HEK293 (cell line): Measurements from ENCODE around the gene CLTC.

Source experiments
- CTCF ChIA-PET: fragments of 350-600 bp; formaldehyde crosslinking; extraction: SDS; loops from one replicate; lab custom pipeline; 2021; ENCODE audit warnings: antibody characterized with exemption; lab: Yijun Ruan, JAX
- POLR2A ChIA-PET: fragments of 300-600 bp; formaldehyde crosslinking; extraction: SDS; loops from one replicate; lab custom pipeline; 2020; ENCODE audit warnings: antibody characterized with exemption, inconsistent platforms; lab: Yijun Ruan, JAX
- H3K27ac ChIP-seq: fragments of 200-500 bp; sonication (Bioruptor generic); 2 replicates; pipeline ENCODE4 v1.5.1; 2014; ENCODE audit warnings: low read depth, low read length, control low read depth, inconsistent platforms; ENCODE audit errors: extremely low read depth
- H3K36me3 ChIP-seq, 2 experiments: fragments of 200-500 bp in 1 of 2; sonication (Bioruptor generic) in 1 of 2; 1 replicate in 1 of 2; 2 replicates in 1 of 2; pipeline ENCODE4 v1.5.1; 2014 to 2017; ENCODE audit warnings: inconsistent platforms in 2 of 2, low read length in 2 of 2; ENCODE audit not compliant: control insufficient read depth in 2 of 2, insufficient read depth in 1 of 2
- H3K4me1 ChIP-seq: fragments of 200-500 bp; sonication (Bioruptor generic); 2 replicates; pipeline ENCODE4 v1.5.1; 2014; ENCODE audit warnings: mild to moderate bottlenecking, low read length, inconsistent platforms; ENCODE audit not compliant: control insufficient read depth, insufficient read depth
- H3K4me3 ChIP-seq: 2 replicates; pipeline ENCODE4 v1.5.1; 2011; ENCODE audit warnings: low read depth, mild to moderate bottlenecking, control low read depth, low read length, moderate library complexity
- H3K9me3 ChIP-seq: fragments of 200-500 bp; sonication (Bioruptor generic); 2 replicates; pipeline ENCODE4 v1.5.1; 2014; ENCODE audit warnings: low read depth, low read length, inconsistent platforms; ENCODE audit not compliant: control insufficient read depth, insufficient read depth
- HOXD13 ChIP-seq: sonication (generic); formaldehyde crosslinking; IDR thresholded peaks from 2 replicates; pipeline ENCODE4 v1.8.0; 2022; ENCODE audit warnings: missing genetic modification reagents, borderline replicate concordance
- MEIS1 ChIP-seq: sonication (generic); formaldehyde crosslinking; IDR thresholded peaks from 2 replicates; pipeline ENCODE4 v1.8.1; 2022; ENCODE audit warnings: missing genetic modification reagents, mild to moderate bottlenecking, borderline replicate concordance
- REPIN1 ChIP-seq: fragments of 450-650 bp; formaldehyde crosslinking; IDR thresholded peaks from 2 replicates; pipeline ENCODE4 v1.5.1; 2017; ENCODE audit warnings: missing biosample characterization, missing genetic modification characterization, low read depth
- SCRT1 ChIP-seq: fragments of 450-650 bp; formaldehyde crosslinking; IDR thresholded peaks from 2 replicates; pipeline ENCODE4 v1.5.1; 2016; ENCODE audit warnings: missing biosample characterization, missing genetic modification characterization, borderline replicate concordance
- SP2 ChIP-seq: fragments of 450-650 bp; formaldehyde crosslinking; IDR thresholded peaks from 2 replicates; pipeline ENCODE4 v1.5.1; 2016; ENCODE audit warnings: missing biosample characterization, missing genetic modification characterization
- ZBTB20 ChIP-seq: fragments of 450-650 bp; formaldehyde crosslinking; IDR thresholded peaks from 2 replicates; pipeline ENCODE4 v1.5.1; 2016; ENCODE audit warnings: missing biosample characterization, missing genetic modification characterization
- ZBTB8A ChIP-seq: fragments of 450-650 bp; formaldehyde crosslinking; IDR thresholded peaks from 2 replicates; pipeline ENCODE4 v1.5.1; 2016; ENCODE audit warnings: missing biosample characterization, missing genetic modification characterization
- ZNF112 ChIP-seq: fragments of 450-650 bp; formaldehyde crosslinking; IDR thresholded peaks from 2 replicates; pipeline ENCODE4 v1.5.0; 2017; ENCODE audit warnings: missing biosample characterization, missing genetic modification characterization
- ZNF211 ChIP-seq: fragments of 450-650 bp; formaldehyde crosslinking; IDR thresholded peaks from 2 replicates; pipeline ENCODE4 v1.5.1; 2016; ENCODE audit warnings: low read depth, missing biosample characterization, missing genetic modification characterization
- ZNF302 ChIP-seq: fragments of 450-650 bp; formaldehyde crosslinking; IDR thresholded peaks from 2 replicates; pipeline ENCODE4 v1.5.1; 2016; ENCODE audit warnings: missing biosample characterization, missing genetic modification characterization, low read depth
- ZNF391 ChIP-seq: fragments of 450-650 bp; formaldehyde crosslinking; IDR thresholded peaks from 2 replicates; pipeline ENCODE4 v1.5.1; 2016; ENCODE audit warnings: low read depth, missing biosample characterization, missing genetic modification characterization, borderline replicate concordance
- ZNF585B ChIP-seq: fragments of 450-650 bp; formaldehyde crosslinking; IDR thresholded peaks from 2 replicates; pipeline ENCODE4 v1.5.1; 2016; ENCODE audit warnings: missing biosample characterization, missing genetic modification characterization
- ZNF610 ChIP-seq: fragments of 450-650 bp; formaldehyde crosslinking; IDR thresholded peaks from 2 replicates; pipeline ENCODE4 v1.5.1; 2016; ENCODE audit warnings: missing biosample characterization, missing genetic modification characterization, borderline replicate concordance
- ZNF654 ChIP-seq: fragments of 450-650 bp; formaldehyde crosslinking; IDR thresholded peaks from 2 replicates; pipeline ENCODE4 v1.5.1; 2016; ENCODE audit warnings: low read depth, missing biosample characterization, missing genetic modification characterization
- ZNF76 ChIP-seq: fragments of 450-650 bp; formaldehyde crosslinking; IDR thresholded peaks from 2 replicates; pipeline ENCODE4; 2016; ENCODE audit warnings: low read depth, missing biosample characterization, missing genetic modification characterization, borderline replicate concordance
- ZNF830 ChIP-seq: fragments of 450-650 bp; IDR thresholded peaks from 2 replicates; pipeline ENCODE4 v1.5.0; 2018; ENCODE audit warnings: missing biosample characterization, missing genetic modification characterization, low read depth, mild to moderate bottlenecking, moderate library complexity
- ZSCAN16 ChIP-seq: fragments of 450-650 bp; formaldehyde crosslinking; IDR thresholded peaks from 2 replicates; pipeline ENCODE4 v1.5.1; 2016; ENCODE audit warnings: missing biosample characterization, missing genetic modification characterization
- TF ChIP-seq, protein P1 (sequence below): fragments of 450-650 bp; formaldehyde crosslinking; IDR thresholded peaks from 2 replicates; pipeline ENCODE4 v1.5.1; 2016; ENCODE audit warnings: missing biosample characterization, missing genetic modification characterization
- TF ChIP-seq, protein P2 (sequence below): fragments of 450-650 bp; formaldehyde crosslinking; optimal IDR thresholded peaks from 2 replicates; pipeline ENCODE3; 2016; ENCODE audit warnings: missing biosample characterization, mild to moderate bottlenecking, missing genetic modification characterization
- TF ChIP-seq, protein P3 (sequence below): fragments of 450-650 bp; formaldehyde crosslinking; IDR thresholded peaks from 2 replicates; pipeline ENCODE4 v1.5.1; 2016; ENCODE audit warnings: missing biosample characterization, missing genetic modification characterization
- TF ChIP-seq, protein P4 (sequence below): fragments of 450-650 bp; formaldehyde crosslinking; IDR thresholded peaks from 2 replicates; pipeline ENCODE4 v1.5.1; 2016; ENCODE audit warnings: missing biosample characterization, missing genetic modification characterization
- TF ChIP-seq, protein P5 (sequence below): fragments of 450-650 bp; IDR thresholded peaks from 2 replicates; pipeline ENCODE4 v1.5.1; 2018; ENCODE audit warnings: missing biosample characterization, missing genetic modification characterization
- TF ChIP-seq, protein P6 (sequence below): fragments of 450-650 bp; formaldehyde crosslinking; IDR thresholded peaks from 2 replicates; pipeline ENCODE4 v1.5.1; 2017; ENCODE audit warnings: missing biosample characterization, missing genetic modification characterization
- TF ChIP-seq, protein P7 (sequence below): fragments of 450-650 bp; formaldehyde crosslinking; conservative IDR thresholded peaks from 2 replicates; pipeline ENCODE4 v1.5.1; 2016; ENCODE audit warnings: low read depth, missing biosample characterization, missing genetic modification characterization

The CLTC gene

DNA sequence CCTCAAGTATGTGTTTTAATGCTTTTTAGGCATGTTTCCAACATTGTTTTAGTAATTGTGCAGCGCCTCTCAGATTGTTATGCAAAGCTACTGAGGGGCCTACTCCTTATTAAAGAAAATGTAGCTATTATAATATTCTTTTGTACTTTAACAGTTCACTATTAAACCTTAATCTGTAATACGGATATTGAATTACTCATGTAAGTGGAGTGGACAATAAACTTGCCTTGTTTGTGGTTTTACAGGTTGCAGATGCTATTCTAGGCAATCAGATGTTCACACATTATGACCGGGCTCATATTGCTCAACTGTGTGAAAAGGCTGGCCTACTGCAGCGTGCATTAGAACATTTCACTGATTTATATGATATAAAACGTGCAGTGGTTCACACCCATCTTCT lies 46.5 kb downstream of the CLTC start (continued):
- TF ChIP-seq, protein P1, sequence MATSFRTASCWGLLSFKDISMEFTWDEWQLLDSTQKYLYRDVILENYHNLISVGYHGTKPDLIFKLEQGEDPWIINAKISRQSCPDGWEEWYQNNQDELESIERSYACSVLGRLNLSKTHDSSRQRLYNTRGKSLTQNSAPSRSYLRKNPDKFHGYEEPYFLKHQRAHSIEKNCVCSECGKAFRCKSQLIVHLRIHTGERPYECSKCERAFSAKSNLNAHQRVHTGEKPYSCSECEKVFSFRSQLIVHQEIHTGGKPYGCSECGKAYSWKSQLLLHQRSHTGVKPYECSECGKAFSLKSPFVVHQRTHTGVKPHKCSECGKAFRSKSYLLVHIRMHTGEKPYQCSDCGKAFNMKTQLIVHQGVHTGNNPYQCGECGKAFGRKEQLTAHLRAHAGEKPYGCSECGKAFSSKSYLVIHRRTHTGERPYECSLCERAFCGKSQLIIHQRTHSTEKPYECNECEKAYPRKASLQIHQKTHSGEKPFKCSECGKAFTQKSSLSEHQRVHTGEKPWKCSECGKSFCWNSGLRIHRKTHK (tag by site-specific recombination), result no peak
- TF ChIP-seq, protein P2, sequence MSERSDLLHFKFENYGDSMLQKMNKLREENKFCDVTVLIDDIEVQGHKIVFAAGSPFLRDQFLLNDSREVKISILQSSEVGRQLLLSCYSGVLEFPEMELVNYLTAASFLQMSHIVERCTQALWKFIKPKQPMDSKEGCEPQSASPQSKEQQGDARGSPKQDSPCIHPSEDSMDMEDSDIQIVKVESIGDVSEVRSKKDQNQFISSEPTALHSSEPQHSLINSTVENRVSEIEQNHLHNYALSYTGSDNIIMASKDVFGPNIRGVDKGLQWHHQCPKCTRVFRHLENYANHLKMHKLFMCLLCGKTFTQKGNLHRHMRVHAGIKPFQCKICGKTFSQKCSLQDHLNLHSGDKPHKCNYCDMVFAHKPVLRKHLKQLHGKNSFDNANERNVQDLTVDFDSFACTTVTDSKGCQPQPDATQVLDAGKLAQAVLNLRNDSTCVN (tag by site-specific recombination), result no peak
- TF ChIP-seq SCRT1 (tag by site-specific recombination), result 0 out of 2 replicates have a peak, but pooled peaks have one; percentile 24
- TF ChIP-seq, protein P3, sequence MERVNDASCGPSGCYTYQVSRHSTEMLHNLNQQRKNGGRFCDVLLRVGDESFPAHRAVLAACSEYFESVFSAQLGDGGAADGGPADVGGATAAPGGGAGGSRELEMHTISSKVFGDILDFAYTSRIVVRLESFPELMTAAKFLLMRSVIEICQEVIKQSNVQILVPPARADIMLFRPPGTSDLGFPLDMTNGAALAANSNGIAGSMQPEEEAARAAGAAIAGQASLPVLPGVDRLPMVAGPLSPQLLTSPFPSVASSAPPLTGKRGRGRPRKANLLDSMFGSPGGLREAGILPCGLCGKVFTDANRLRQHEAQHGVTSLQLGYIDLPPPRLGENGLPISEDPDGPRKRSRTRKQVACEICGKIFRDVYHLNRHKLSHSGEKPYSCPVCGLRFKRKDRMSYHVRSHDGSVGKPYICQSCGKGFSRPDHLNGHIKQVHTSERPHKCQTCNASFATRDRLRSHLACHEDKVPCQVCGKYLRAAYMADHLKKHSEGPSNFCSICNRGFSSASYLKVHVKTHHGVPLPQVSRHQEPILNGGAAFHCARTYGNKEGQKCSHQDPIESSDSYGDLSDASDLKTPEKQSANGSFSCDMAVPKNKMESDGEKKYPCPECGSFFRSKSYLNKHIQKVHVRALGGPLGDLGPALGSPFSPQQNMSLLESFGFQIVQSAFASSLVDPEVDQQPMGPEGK, result no peak
- no peak for TF ChIP-seq ZNF76
- TF ChIP-seq ZNF585B (tag by site-specific recombination), result no peak
- no peak for TF ChIP-seq ZNF391 (tag by site-specific recombination)
- TF ChIP-seq ZNF610, result no peak

DNA sequence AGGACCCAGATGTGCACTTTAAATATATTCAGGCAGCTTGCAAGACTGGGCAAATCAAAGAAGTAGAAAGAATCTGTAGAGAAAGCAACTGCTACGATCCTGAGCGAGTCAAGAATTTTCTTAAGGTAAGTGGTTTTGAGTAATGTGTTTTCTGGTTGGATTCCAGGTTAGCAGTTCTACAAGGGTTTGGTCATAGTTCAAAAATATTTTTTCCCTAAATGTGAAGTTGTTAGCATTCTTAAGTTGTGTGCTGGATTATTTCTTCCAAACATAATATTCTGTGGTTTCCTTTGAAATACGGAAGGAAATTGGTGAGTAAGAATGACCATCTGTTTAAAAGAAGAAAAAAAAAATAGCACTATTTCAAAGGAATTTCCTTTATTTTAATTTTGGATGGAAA lies 49.1 kb downstream of the CLTC start:
- no peak overlapping the region for H3K4me3 ChIP-seq
- POLR2A ChIA-PET, result no interaction called here
- H3K36me3 ChIP-seq, result peaks cover 84 to 94% of the 10 kb centered on the region in 2 experiments
- TF ChIP-seq, protein P4, sequence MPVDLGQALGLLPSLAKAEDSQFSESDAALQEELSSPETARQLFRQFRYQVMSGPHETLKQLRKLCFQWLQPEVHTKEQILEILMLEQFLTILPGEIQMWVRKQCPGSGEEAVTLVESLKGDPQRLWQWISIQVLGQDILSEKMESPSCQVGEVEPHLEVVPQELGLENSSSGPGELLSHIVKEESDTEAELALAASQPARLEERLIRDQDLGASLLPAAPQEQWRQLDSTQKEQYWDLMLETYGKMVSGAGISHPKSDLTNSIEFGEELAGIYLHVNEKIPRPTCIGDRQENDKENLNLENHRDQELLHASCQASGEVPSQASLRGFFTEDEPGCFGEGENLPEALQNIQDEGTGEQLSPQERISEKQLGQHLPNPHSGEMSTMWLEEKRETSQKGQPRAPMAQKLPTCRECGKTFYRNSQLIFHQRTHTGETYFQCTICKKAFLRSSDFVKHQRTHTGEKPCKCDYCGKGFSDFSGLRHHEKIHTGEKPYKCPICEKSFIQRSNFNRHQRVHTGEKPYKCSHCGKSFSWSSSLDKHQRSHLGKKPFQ (tag by site-specific recombination), result no peak
- TF ChIP-seq, protein P5, sequence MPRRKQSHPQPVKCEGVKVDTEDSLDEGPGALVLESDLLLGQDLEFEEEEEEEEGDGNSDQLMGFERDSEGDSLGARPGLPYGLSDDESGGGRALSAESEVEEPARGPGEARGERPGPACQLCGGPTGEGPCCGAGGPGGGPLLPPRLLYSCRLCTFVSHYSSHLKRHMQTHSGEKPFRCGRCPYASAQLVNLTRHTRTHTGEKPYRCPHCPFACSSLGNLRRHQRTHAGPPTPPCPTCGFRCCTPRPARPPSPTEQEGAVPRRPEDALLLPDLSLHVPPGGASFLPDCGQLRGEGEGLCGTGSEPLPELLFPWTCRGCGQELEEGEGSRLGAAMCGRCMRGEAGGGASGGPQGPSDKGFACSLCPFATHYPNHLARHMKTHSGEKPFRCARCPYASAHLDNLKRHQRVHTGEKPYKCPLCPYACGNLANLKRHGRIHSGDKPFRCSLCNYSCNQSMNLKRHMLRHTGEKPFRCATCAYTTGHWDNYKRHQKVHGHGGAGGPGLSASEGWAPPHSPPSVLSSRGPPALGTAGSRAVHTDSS (tag by site-specific recombination), result no peak
- TF ChIP-seq ZNF830 (tag by site-specific recombination) (no peak), ZNF112 (tag by site-specific recombination) (no peak), REPIN1 (no peak), ZBTB20 (tag by site-specific recombination) (no peak), ZBTB8A (tag by site-specific recombination) (no peak), MEIS1 (no peak), ZNF211 (tag by site-specific recombination) (no peak), ZSCAN16 (no peak), SP2 (tag by site-specific recombination) (no peak), ZNF302 (tag by site-specific recombination) (no peak), ZNF654 (tag by site-specific recombination) (no peak), HOXD13 (CRISPR knock-in tag) (no peak), ZNF610 (no peak)
- TF ChIP-seq, protein P6, sequence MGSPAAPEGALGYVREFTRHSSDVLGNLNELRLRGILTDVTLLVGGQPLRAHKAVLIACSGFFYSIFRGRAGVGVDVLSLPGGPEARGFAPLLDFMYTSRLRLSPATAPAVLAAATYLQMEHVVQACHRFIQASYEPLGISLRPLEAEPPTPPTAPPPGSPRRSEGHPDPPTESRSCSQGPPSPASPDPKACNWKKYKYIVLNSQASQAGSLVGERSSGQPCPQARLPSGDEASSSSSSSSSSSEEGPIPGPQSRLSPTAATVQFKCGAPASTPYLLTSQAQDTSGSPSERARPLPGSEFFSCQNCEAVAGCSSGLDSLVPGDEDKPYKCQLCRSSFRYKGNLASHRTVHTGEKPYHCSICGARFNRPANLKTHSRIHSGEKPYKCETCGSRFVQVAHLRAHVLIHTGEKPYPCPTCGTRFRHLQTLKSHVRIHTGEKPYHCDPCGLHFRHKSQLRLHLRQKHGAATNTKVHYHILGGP (tag by site-specific recombination), result no peak
- TF ChIP-seq, protein P7, sequence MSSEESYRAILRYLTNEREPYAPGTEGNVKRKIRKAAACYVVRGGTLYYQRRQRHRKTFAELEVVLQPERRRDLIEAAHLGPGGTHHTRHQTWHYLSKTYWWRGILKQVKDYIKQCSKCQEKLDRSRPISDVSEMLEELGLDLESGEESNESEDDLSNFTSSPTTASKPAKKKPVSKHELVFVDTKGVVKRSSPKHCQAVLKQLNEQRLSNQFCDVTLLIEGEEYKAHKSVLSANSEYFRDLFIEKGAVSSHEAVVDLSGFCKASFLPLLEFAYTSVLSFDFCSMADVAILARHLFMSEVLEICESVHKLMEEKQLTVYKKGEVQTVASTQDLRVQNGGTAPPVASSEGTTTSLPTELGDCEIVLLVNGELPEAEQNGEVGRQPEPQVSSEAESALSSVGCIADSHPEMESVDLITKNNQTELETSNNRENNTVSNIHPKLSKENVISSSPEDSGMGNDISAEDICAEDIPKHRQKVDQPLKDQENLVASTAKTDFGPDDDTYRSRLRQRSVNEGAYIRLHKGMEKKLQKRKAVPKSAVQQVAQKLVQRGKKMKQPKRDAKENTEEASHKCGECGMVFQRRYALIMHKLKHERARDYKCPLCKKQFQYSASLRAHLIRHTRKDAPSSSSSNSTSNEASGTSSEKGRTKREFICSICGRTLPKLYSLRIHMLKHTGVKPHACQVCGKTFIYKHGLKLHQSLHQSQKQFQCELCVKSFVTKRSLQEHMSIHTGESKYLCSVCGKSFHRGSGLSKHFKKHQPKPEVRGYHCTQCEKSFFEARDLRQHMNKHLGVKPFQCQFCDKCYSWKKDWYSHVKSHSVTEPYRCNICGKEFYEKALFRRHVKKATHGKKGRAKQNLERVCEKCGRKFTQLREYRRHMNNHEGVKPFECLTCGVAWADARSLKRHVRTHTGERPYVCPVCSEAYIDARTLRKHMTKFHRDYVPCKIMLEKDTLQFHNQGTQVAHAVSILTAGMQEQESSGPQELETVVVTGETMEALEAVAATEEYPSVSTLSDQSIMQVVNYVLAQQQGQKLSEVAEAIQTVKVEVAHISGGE, result no peak
- TF ChIP-seq, all 188 proteins: peak for 0
- H3K9me3 ChIP-seq, result no peaks in the 10 kb centered on the region
- CTCF ChIA-PET, result interaction anchor here (0.6 kb wide), 2 partner anchors 149 to 178 kb away, joined by 3 to 6 read pairs; no protein-coding TSS in a partner anchor
- no peaks in the 10 kb centered on the region for H3K4me1 ChIP-seq
- H3K27ac ChIP-seq, result no peak overlapping the region
